Measurements from ENCODE around the gene CHD5. TPM values are rescaled to one million over a fixed set of nuclear protein-coding genes. Genes with fewer than 3 reads are reported as not detected.

CHD5 gene
- total RNA-seq, 1 donor from 2014 or later, result 0.16 TPM

DNA sequence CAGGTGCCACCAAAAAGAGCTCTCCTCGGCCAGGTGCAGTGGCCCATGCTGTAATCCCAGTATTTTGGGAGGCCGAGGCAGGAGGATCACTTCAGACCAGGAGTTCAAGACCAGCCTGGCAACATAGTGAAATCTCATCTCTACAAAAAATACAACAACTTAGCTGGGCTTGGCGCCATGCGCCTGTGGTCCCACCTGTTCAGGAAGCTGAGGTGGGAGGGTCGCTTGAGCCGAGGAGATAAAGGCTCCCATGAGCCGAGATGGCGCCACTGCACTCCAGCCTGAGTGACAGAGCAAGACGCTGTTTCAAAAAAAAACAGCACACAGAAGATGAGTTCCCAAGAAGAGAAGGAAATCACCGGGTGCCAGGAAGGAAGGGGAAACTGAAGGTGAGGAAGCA is 67.0 kb downstream of the CHD5 start:
- TF ChIP-seq, protein P1, sequence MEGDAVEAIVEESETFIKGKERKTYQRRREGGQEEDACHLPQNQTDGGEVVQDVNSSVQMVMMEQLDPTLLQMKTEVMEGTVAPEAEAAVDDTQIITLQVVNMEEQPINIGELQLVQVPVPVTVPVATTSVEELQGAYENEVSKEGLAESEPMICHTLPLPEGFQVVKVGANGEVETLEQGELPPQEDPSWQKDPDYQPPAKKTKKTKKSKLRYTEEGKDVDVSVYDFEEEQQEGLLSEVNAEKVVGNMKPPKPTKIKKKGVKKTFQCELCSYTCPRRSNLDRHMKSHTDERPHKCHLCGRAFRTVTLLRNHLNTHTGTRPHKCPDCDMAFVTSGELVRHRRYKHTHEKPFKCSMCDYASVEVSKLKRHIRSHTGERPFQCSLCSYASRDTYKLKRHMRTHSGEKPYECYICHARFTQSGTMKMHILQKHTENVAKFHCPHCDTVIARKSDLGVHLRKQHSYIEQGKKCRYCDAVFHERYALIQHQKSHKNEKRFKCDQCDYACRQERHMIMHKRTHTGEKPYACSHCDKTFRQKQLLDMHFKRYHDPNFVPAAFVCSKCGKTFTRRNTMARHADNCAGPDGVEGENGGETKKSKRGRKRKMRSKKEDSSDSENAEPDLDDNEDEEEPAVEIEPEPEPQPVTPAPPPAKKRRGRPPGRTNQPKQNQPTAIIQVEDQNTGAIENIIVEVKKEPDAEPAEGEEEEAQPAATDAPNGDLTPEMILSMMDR (conservative IDR thresholded peaks at IDR 0.05), result no peak
- H3K4me1 Mint-ChIP-seq, result no peaks in the 10 kb centered on the region
- H3K9me3 Mint-ChIP-seq, result peaks cover 7% of the 10 kb centered on the region
- H3K4me3 Mint-ChIP-seq, result no peak overlapping the region
- DNase-seq (ENCODE audit: low read depth, low spot score), result no peak
- no peak overlapping the region for H3K27ac Mint-ChIP-seq (ENCODE audit: unreplicated experiment)
- peaks cover 19% of the 10 kb centered on the region for H3K27me3 Mint-ChIP-seq (ENCODE audit: low read depth)
- no peaks in the 10 kb centered on the region for H3K36me3 Mint-ChIP-seq (ENCODE audit: low read depth)

DNA sequence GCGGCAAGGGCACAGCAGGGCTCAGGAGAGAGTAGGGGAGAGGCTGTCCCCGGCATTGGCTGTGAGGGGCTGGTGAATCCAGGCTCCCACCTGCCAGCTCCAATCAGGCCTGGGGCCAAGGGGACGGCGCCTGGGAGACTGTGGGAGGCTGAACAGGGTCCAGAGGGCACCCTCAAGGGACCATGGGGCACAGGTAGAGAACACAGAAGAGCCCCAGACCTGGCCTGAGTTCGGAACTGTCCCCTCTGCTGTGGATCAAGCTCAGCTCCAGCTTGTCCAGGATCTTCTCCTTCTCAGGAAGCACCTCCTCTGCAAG is 67.5 kb downstream of the CHD5 start:
- peaks cover 21% of the 10 kb centered on the region for H3K27me3 Mint-ChIP-seq (ENCODE audit: low read depth)
- no peaks in the 10 kb centered on the region for H3K4me1 Mint-ChIP-seq
- no peaks in the 10 kb centered on the region for H3K36me3 Mint-ChIP-seq (ENCODE audit: low read depth)
- DNase-seq (ENCODE audit: low read depth, low spot score), result no peak
- no peak overlapping the region for H3K4me3 Mint-ChIP-seq
- TF ChIP-seq, protein P1 (conservative IDR thresholded peaks at IDR 0.05), result no peak
- peaks cover 7% of the 10 kb centered on the region for H3K9me3 Mint-ChIP-seq
- no peak overlapping the region for H3K27ac Mint-ChIP-seq (ENCODE audit: unreplicated experiment)

DNA sequence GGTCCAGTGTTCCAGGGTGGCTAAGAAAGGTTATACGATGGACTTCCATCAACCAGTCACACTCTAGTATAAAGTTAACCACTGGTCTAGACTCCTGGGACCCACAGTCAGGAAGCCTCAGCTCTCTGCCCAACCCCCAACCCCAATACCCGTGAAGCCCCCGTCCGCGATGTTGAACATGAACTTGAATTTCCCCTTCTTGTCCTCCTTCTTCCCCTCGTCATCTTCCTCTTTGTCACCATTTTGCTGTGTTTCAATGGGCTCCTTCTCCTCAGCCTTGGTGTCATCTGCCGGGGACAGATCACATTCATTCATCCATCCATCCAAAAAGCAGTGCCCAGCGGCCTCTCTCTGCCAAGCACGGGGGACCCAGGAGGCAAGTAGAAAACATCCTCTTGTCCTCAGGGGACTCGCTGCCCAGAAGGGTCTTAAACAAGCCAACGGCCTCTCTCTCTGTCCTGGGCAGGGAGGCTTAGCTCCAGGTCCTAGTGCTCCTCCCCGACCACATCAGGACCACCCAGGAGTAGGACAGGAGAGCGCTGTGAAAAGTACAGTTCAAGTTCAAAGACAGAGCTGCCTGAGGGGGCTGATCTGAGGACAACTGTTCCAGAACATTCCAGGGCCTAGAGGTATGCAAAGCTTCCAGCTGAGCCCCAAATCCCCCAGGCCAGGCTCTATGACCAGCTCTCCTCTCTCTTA is 68.0 kb downstream of the CHD5 start:
- DNase-seq (ENCODE audit: low read depth, low spot score), result no peak
- H3K27me3 Mint-ChIP-seq (ENCODE audit: low read depth), result peaks cover 21% of the 10 kb centered on the region
- H3K4me1 Mint-ChIP-seq, result no peaks in the 10 kb centered on the region
- TF ChIP-seq, protein P1 (conservative IDR thresholded peaks at IDR 0.05), result no peak
- no peaks in the 10 kb centered on the region for H3K36me3 Mint-ChIP-seq (ENCODE audit: low read depth)
- no peak overlapping the region for H3K4me3 Mint-ChIP-seq
- H3K27ac Mint-ChIP-seq (ENCODE audit: unreplicated experiment), result no peak overlapping the region
- peaks cover 6% of the 10 kb centered on the region for H3K9me3 Mint-ChIP-seq

DNA sequence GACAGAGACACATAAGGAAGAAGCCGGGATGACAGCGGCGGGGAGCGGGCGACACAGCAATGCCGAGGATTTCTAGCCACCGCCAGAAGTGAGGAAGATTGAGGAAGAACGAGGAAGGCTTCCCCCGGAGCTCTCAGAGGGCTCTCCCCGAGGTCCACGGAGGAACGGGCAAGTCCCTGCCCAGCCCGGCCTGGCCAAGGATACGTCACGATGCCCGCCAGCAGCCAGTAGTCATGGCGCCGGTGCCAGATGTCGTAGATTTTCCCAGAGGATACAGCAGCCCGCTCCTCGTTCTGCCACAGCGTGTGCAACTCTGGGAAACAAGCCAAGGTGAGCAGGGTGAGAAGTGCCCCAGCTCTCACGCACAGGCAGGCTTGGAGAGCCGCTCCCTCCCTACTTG is 68.5 kb downstream of the CHD5 start:
- no peak for DNase-seq (ENCODE audit: low read depth, low spot score)
- H3K9me3 Mint-ChIP-seq, result peaks cover under 1% of the 10 kb centered on the region

DNA sequence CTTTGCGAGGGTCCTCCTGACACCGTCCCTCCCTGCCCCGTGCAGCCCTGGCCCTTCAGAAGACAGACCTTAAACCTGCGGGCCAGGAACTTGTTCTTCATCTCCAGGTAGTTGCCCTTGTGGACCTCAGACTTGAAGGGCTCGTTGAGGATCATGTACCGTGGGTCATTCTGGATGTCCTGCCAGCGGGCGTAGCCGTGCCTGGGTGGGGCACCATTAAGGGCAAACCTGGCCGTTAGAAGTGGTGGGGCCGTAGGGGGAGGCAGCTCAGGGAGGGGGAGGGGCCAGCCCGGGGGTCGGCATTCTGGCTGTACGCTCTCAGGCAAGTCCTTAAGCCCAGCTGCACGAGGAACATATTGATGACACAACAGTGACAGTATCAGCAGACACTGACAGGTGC is 69.8 kb downstream of the CHD5 start:
- Mint-ChIP-seq H3K27me3 (ENCODE audit: low read depth) (peaks cover 9% of the 10 kb centered on the region), H3K36me3 (ENCODE audit: low read depth) (no peaks in the 10 kb centered on the region), H3K9me3 (no peaks in the 10 kb centered on the region), H3K27ac (ENCODE audit: unreplicated experiment) (no peak overlapping the region), H3K4me1 (no peaks in the 10 kb centered on the region), H3K4me3 (no peak overlapping the region)
- no peak for DNase-seq (ENCODE audit: low read depth, low spot score)
- TF ChIP-seq, protein P1 (conservative IDR thresholded peaks at IDR 0.05), result no peak

More for the DNA sequence above, 68.5 kb downstream of the CHD5 start:
- Mint-ChIP-seq H3K4me3 (no peak overlapping the region), H3K27me3 (ENCODE audit: low read depth) (peaks cover 17% of the 10 kb centered on the region), H3K36me3 (ENCODE audit: low read depth) (no peaks in the 10 kb centered on the region), H3K4me1 (no peaks in the 10 kb centered on the region), H3K27ac (ENCODE audit: unreplicated experiment) (no peak overlapping the region)
- TF ChIP-seq, protein P1 (conservative IDR thresholded peaks at IDR 0.05), result no peak
